HepG2 (cell line): ENCODE results near the gene CD244. TPM values are rescaled to one million over a fixed set of nuclear protein-coding genes. Genes with fewer than 3 reads are reported as not detected.
A peak's percentile ranks its signal among the peaks of the same experiment; 100 is the strongest.

Source experiments
- ATAC-seq: fragments of 200-7000 bp; cut with Tn5 transposase; 3 replicates; pipeline ENCODE4 v1.9.1; 2020; ENCODE audit warnings: mild to moderate bottlenecking, moderate library complexity
- BruUV-seq: library from RNA; stranded (reverse); fragments of 400-500 nt; replicated peaks from 2 replicates; lab custom pipeline; 2021; lab: Mats Ljungman, UMichigan
- CTCF ChIA-PET: fragments of 300-600 bp; formaldehyde crosslinking; extraction: SDS; loops from one replicate; lab custom pipeline; 2021; ENCODE audit warnings: low total read pairs, inconsistent platforms, low intra/inter-chr PET ratio; lab: Yijun Ruan, JAX
- POLR2A ChIA-PET: fragments of 350-600 bp; sonication (Branson Sonifier 250); formaldehyde crosslinking; loops from one replicate; lab custom pipeline; 2020; ENCODE audit warnings: antibody characterized with exemption, inconsistent platforms; lab: Yijun Ruan, JAX
- DNase-seq: peaks from one replicate; pipeline ENCODE4 v3.0.0-alpha.2; 2015; ENCODE audit warnings: low spot score
- FAIRE-seq: peaks from 3 replicates; lab custom pipeline; 2011; peaks lifted over from hg19 to GRCh38; lab: Jason Lieb, UNC
- H2AFZ ChIP-seq: one replicate; pipeline ENCODE4 v1.6.1; 2011; ENCODE audit warnings: low read length, inconsistent platforms
- H3K27ac ChIP-seq: fragments of 300-600 bp; 3 replicates; pipeline ENCODE4 v1.8.0; 2011; ENCODE audit warnings: mixed run types, mild to moderate bottlenecking, mixed read lengths, low read length, inconsistent platforms; ENCODE audit not compliant: insufficient read depth; ENCODE audit errors: extremely low read length
- H3K27me3 ChIP-seq, 2 experiments: fragments of 200-600 bp in 1 of 2; 2 replicates in 1 of 2; 3 replicates in 1 of 2; pipeline versions ENCODE4 v1.6.0 to v1.8.0; 2011; ENCODE audit warnings: low read length in 2 of 2, mild to moderate bottlenecking in 2 of 2, moderate library complexity in 2 of 2, inconsistent platforms in 1 of 2; ENCODE audit not compliant: insufficient read depth in 2 of 2, control insufficient read depth in 1 of 2
- H3K36me3 ChIP-seq, 2 experiments: fragments of 200-600 bp in 1 of 2; replicated peaks in 1 of 2; 2 replicates in 1 of 2; 3 replicates in 1 of 2; pipeline versions ENCODE4 v1.5.1 to v1.8.0; 2011; ENCODE audit warnings: low read length in 2 of 2, inconsistent platforms in 1 of 2; ENCODE audit not compliant: insufficient read depth in 2 of 2, control insufficient read depth in 1 of 2
- H3K4me1 ChIP-seq: 2 replicates; pipeline ENCODE4 v1.5.1; 2012; ENCODE audit warnings: low read length, inconsistent platforms; ENCODE audit not compliant: insufficient read depth
- H3K4me2 ChIP-seq: 2 replicates; pipeline ENCODE4 v1.6.0; 2011; ENCODE audit warnings: low read depth, low read length, inconsistent platforms
- H3K4me3 ChIP-seq, 3 experiments: fragments of 200-600 bp in 1 of 3; sonication (generic), shearing (Covaris generic) in 1 of 3; replicated peaks in 1 of 3; 2 replicates each; pipeline ENCODE4 v1.5.1; 2011 to 2016; ENCODE audit warnings: low read length in 3 of 3, inconsistent platforms in 2 of 3, low read depth in 2 of 3, mild to moderate bottlenecking in 2 of 3, control low read depth in 1 of 3, mixed read lengths in 1 of 3; ENCODE audit not compliant: insufficient read depth in 1 of 3
- H3K79me2 ChIP-seq: one replicate; pipeline ENCODE4 v1.6.1; 2011; ENCODE audit warnings: low read length, inconsistent platforms; ENCODE audit not compliant: insufficient read depth
- H3K9ac ChIP-seq: 2 replicates; pipeline ENCODE4 v1.6.0; 2011; ENCODE audit warnings: mild to moderate bottlenecking, low read depth, low read length, inconsistent platforms; ENCODE audit not compliant: insufficient read depth
- H3K9me3 ChIP-seq: 2 replicates; pipeline ENCODE4 v1.5.1; 2012; ENCODE audit warnings: mild to moderate bottlenecking, low read length
- H4K20me1 ChIP-seq: 2 replicates; pipeline ENCODE4 v1.6.0; 2011; ENCODE audit warnings: inconsistent platforms, mild to moderate bottlenecking, low read length, moderate library complexity; ENCODE audit not compliant: insufficient read depth
- AGO2 ChIP-seq: fragments of 200-400 bp; formaldehyde crosslinking; optimal IDR thresholded peaks from 2 replicates; pipeline ENCODE3; 2017; ENCODE audit warnings: mild to moderate bottlenecking, low read depth, low read length, moderate library complexity
- CEBPB ChIP-seq: IDR thresholded peaks from 2 replicates; pipeline ENCODE4 v1.6.1; 2011; ENCODE audit warnings: low read depth, low read length, improper control_type of control experiment, borderline replicate concordance
- CENPX ChIP-seq: sonication (generic); formaldehyde crosslinking; IDR thresholded peaks from 2 replicates; pipeline ENCODE4 v1.9.0; 2021; ENCODE audit warnings: mild to moderate bottlenecking, missing genetic modification reagents, moderate library complexity
- FIP1L1 ChIP-seq: fragments of 200-400 bp; formaldehyde crosslinking; IDR thresholded peaks from 2 replicates; pipeline ENCODE4 v1.6.1; 2018; ENCODE audit warnings: low read depth, mild to moderate bottlenecking, low read length, moderate library complexity, borderline replicate concordance; ENCODE audit not compliant: insufficient read depth
- FUBP1 ChIP-seq: sonication (generic); formaldehyde crosslinking; IDR thresholded peaks from 2 replicates; pipeline ENCODE4 v1.5.1; 2020; ENCODE audit warnings: missing genetic modification reagents, mild to moderate bottlenecking, borderline replicate concordance
- HNF4G ChIP-seq, 2 experiments: sonication (generic) in 1 of 2; formaldehyde crosslinking in 1 of 2; IDR thresholded peaks; 2 replicates each; pipeline versions ENCODE4 v1.4.0 to v1.6.1; 2011 to 2020; ENCODE audit warnings: borderline replicate concordance in 2 of 2, low read depth in 2 of 2, mild to moderate bottlenecking in 2 of 2, low read length in 1 of 2, missing genetic modification reagents in 1 of 2, moderate library complexity in 1 of 2
- KLF13 ChIP-seq: sonication (generic); formaldehyde crosslinking; IDR thresholded peaks from 2 replicates; pipeline ENCODE4 v1.4.0; 2020; ENCODE audit warnings: mild to moderate bottlenecking, missing genetic modification reagents
- MEF2D ChIP-seq: sonication (generic); formaldehyde crosslinking; IDR thresholded peaks from 2 replicates; pipeline ENCODE4 v1.5.1; 2020; ENCODE audit warnings: mild to moderate bottlenecking, missing genetic modification reagents
- MXD3 ChIP-seq: IDR thresholded peaks from 2 replicates; pipeline ENCODE4 v1.6.1; 2016; ENCODE audit warnings: mild to moderate bottlenecking, missing biosample characterization, missing genetic modification reagents
- PBX3 ChIP-seq: sonication (generic); formaldehyde crosslinking; IDR thresholded peaks from 2 replicates; pipeline ENCODE4 v1.8.1; 2023; ENCODE audit warnings: missing genetic modification reagents, inconsistent platforms, borderline replicate concordance
- SIX1 ChIP-seq: sonication (generic); formaldehyde crosslinking; IDR thresholded peaks from 2 replicates; pipeline ENCODE4 v1.4.0; 2020; ENCODE audit warnings: missing genetic modification reagents, borderline replicate concordance
- SMARCC2 ChIP-seq: fragments of 450-650 bp; IDR thresholded peaks from 2 replicates; pipeline ENCODE4 v1.6.1; 2017; ENCODE audit warnings: antibody characterized with exemption, mild to moderate bottlenecking
- SP5 ChIP-seq: IDR thresholded peaks from 2 replicates; pipeline ENCODE4 v1.6.1; 2016; ENCODE audit warnings: low read depth, borderline replicate concordance
- ZNF235 ChIP-seq: sonication (generic); formaldehyde crosslinking; IDR thresholded peaks from 2 replicates; pipeline ENCODE4 v1.8.1; 2023; ENCODE audit warnings: mild to moderate bottlenecking, missing genetic modification reagents, borderline replicate concordance
- ZNF253 ChIP-seq: sonication (generic); formaldehyde crosslinking; IDR thresholded peaks from 2 replicates; pipeline ENCODE4 v1.8.0; 2022; ENCODE audit warnings: mild to moderate bottlenecking, missing genetic modification reagents, borderline replicate concordance
- ZNF572 ChIP-seq: sonication (generic); formaldehyde crosslinking; IDR thresholded peaks from 2 replicates; pipeline ENCODE4 v1.5.1; 2020; ENCODE audit warnings: mild to moderate bottlenecking, missing genetic modification reagents
- WGBS: methylation state at CpG from one replicate; pipeline ENCODE4 v1.1.6; 2017; ENCODE audit warnings: low lambda C conversion rate; 5-methylcytosine and 5-hydroxymethylcytosine counted together
- in situ Hi-C: cut with HindIII; loops from 2 replicates; pipeline ENCODE4 v1.10.0; 2017; ENCODE audit warnings: low pct_unique_long_range_greater_than_20kb; ENCODE audit not compliant: extremely low pct_ligation_motif_present
- intact Hi-C: fragments of 100-400 bp; cut with micrococcal nuclease; formaldehyde crosslinking; loops from one replicate; pipeline ENCODE4 v1.10.0; 2022; ENCODE audit not compliant: unreplicated experiment
- polyA plus RNA-seq, 8 experiments: library from polyadenylated mRNA; depleted of rRNA in 3 of 8; stranded (reverse) in 7 of 8; unstranded in 1 of 8; fragments of >200 nt; fragmentation: Illumina TruSeq in 4 of 8; extraction: Trizol in 4 of 8; gene quantifications; 2 replicates each; pipeline versions ENCODE4 v1.2.1 to v1.2.3, GENCODE V29; 2011 to 2016; ENCODE audit warnings: low read depth in 4 of 8, missing spikeins in 1 of 8, mixed read lengths in 1 of 8; ENCODE audit not compliant: insufficient read depth in 1 of 8
- total RNA-seq, 5 experiments: library from RNA; depleted of rRNA; stranded (reverse); fragments of >200 nt; fragmentation: Illumina TruSeq; extraction: Trizol; gene quantifications; 2 replicates each; pipeline ENCODE4 v1.2.3, GENCODE V29; 2016; ENCODE audit warnings: low read depth in 1 of 5

CD244 gene
- total and polyA plus RNA-seq, 2 of the 13 experiments (the other 11 are each of a cell fraction or from before 2014, with no cell fraction given): 0.09 TPM; not detected in 1

- FAIRE-seq (no peak), DNase-seq (no peak), ATAC-seq (no peak)
- Histone ChIP-seq H3K4me2 (no peak overlapping the region), H3K27ac (no peak overlapping the region), H4K20me1 (no peaks in the 10 kb centered on the region), H3K27me3 (no peaks in the 10 kb centered on the region), H3K9me3 (no peaks in the 10 kb centered on the region), H3K4me3 (no peak overlapping the region), H3K9ac (no peak overlapping the region), H2AFZ (no peak overlapping the region), H3K36me3 (no peaks in the 10 kb centered on the region), H3K4me1 (peaks cover 7% of the 10 kb centered on the region; the same call in 1 of the 2 replicates), H3K79me2 (no peaks in the 10 kb centered on the region)
- intact Hi-C loops (no loop called here), in situ Hi-C loops (no loop called here)
- TF ChIP-seq AGO2: no peak
- TF ChIP-seq MXD3 (CRISPR knock-in tag): no peak
- peak; percentile 66 for TF ChIP-seq CEBPB
- TF ChIP-seq ZNF235 (CRISPR knock-in tag): no peak
- 73% methylated on average over 5 of the region's 5 CpGs for WGBS
- ChIA-PET POLR2A (no interaction called here), CTCF (no interaction called here)
- no TSS peak for BruUV-seq
Observed at GRCh38 chr1:160859166-160859565, 3.5 kb downstream of the CD244 start.

GRCh38 chr1:160858507-160858906 lies 4.2 kb downstream of the CD244 start:
- DNase-seq (no peak), ATAC-seq (no peak), FAIRE-seq (no peak)
- Histone ChIP-seq H3K4me2 (no peak overlapping the region), H3K36me3 (no peaks in the 10 kb centered on the region), H3K27ac (no peak overlapping the region), H3K79me2 (no peaks in the 10 kb centered on the region), H4K20me1 (no peaks in the 10 kb centered on the region), H3K4me3 (no peak overlapping the region), H3K27me3 (no peaks in the 10 kb centered on the region), H3K9ac (no peak overlapping the region), H2AFZ (no peak overlapping the region), H3K9me3 (no peaks in the 10 kb centered on the region), H3K4me1 (peaks cover 7% of the 10 kb centered on the region; the same call in 1 of the 2 replicates)
- POLR2A ChIA-PET: no interaction called here
- WGBS: 13% methylated on average over 3 of the region's 3 CpGs
- BruUV-seq: no TSS peak
- intact Hi-C loops (no loop called here), in situ Hi-C loops (no loop called here)
- CTCF ChIA-PET: no interaction called here
- TF ChIP-seq ZNF572: no peak
- TF ChIP-seq SP5 (CRISPR knock-in tag): no peak
- no peak for TF ChIP-seq FUBP1 (CRISPR knock-in tag)
- no peak for TF ChIP-seq MEF2D (CRISPR knock-in tag)
- TF ChIP-seq FIP1L1: no peak
- TF ChIP-seq HNF4G (IDR thresholded peaks at IDR 0.05; ENCODE audit: borderline replicate concordance, low read depth, low read length): no peak
- no peak for TF ChIP-seq HNF4G (CRISPR knock-in tag; IDR thresholded peaks at IDR 0.05; ENCODE audit: borderline replicate concordance, low read depth)
- no peak for TF ChIP-seq SMARCC2
- no peak for TF ChIP-seq KLF13 (CRISPR knock-in tag)
- no peak for TF ChIP-seq SIX1
- TF ChIP-seq ZNF253: no peak
- no peak for TF ChIP-seq CENPX (CRISPR knock-in tag)
- no peak for TF ChIP-seq PBX3 (CRISPR knock-in tag)
